DND-41 (cell line): Measurements from ENCODE around the gene HYAL4.

Experiments
- ATAC-seq: fragments of 200-7000 bp; cut with Tn5 transposase; 3 replicates; pipeline ENCODE4 v1.9.1; 2021; ENCODE audit warnings: low read depth; ENCODE audit not compliant: insufficient read depth
- DNase-seq: peaks from one replicate; pipeline ENCODE4 v3.0.0-alpha.2; 2020
- H2AFZ ChIP-seq: 2 replicates; pipeline ENCODE4 v1.6.0; 2012; ENCODE audit warnings: low read depth, low read length
- H3K27ac ChIP-seq: 2 replicates; pipeline ENCODE4 v1.5.1; 2012; ENCODE audit warnings: low read length, inconsistent platforms
- H3K27me3 ChIP-seq: fragments of 200-600 bp; sonication (generic); 2 replicates; pipeline ENCODE4 v1.6.0; 2012; ENCODE audit warnings: low read length, mild to moderate bottlenecking, inconsistent platforms; ENCODE audit not compliant: insufficient read depth, poor library complexity
- H3K36me3 ChIP-seq: 2 replicates; pipeline ENCODE4 v1.5.1; 2012; ENCODE audit warnings: low read length, inconsistent platforms; ENCODE audit not compliant: insufficient read depth
- H3K4me1 ChIP-seq: 2 replicates; pipeline ENCODE4 v1.5.1; 2012; ENCODE audit warnings: mild to moderate bottlenecking, low read length; ENCODE audit not compliant: insufficient read depth
- H3K4me2 ChIP-seq: 2 replicates; pipeline ENCODE4 v1.6.0; 2012; ENCODE audit warnings: mild to moderate bottlenecking, moderate library complexity, low read length, inconsistent platforms; ENCODE audit not compliant: insufficient read depth
- H3K4me3 ChIP-seq, 2 experiments: fragments of 200-600 bp in 1 of 2; shearing (Covaris generic) in 1 of 2; 2 replicates each; pipeline ENCODE4 v1.5.1; 2012 to 2016; ENCODE audit warnings: inconsistent platforms in 2 of 2, low read length in 2 of 2, mild to moderate bottlenecking in 2 of 2, low read depth in 1 of 2, moderate library complexity in 1 of 2
- H3K79me2 ChIP-seq: 2 replicates; pipeline ENCODE4 v1.6.0; 2012; ENCODE audit warnings: low read length, inconsistent platforms; ENCODE audit not compliant: insufficient read depth
- H3K9ac ChIP-seq: 2 replicates; pipeline ENCODE4 v1.6.0; 2012; ENCODE audit warnings: low read depth, mild to moderate bottlenecking, inconsistent platforms, low read length, moderate library complexity
- H3K9me3 ChIP-seq: 2 replicates; pipeline ENCODE4 v1.5.1; 2012; ENCODE audit warnings: low read length, moderate library complexity, mild to moderate bottlenecking, inconsistent platforms; ENCODE audit not compliant: insufficient read depth, severe bottlenecking
- H4K20me1 ChIP-seq: 2 replicates; pipeline ENCODE4 v1.6.0; 2012; ENCODE audit warnings: low read length; ENCODE audit not compliant: insufficient read depth
- CTCF ChIP-seq: IDR thresholded peaks from 2 replicates; pipeline ENCODE4 v1.5.1; 2012; ENCODE audit warnings: borderline replicate concordance, low read length, moderate library complexity, mild to moderate bottlenecking; ENCODE audit not compliant: poor library complexity, severe bottlenecking; ENCODE audit errors: extremely low read depth
- EZH2 ChIP-seq: IDR thresholded peaks from 3 replicates; pipeline ENCODE4 v1.6.1; 2012; ENCODE audit warnings: borderline replicate concordance, low read depth, mild to moderate bottlenecking, moderate library complexity, low read length, inconsistent platforms; ENCODE audit not compliant: severe bottlenecking

Gene HYAL4

GRCh38 chr7:123805287-123805686, 39.7 kb upstream of the HYAL4 start:
- no peak overlapping the region for H3K27ac ChIP-seq
- H3K36me3 ChIP-seq = no peaks in the 10 kb centered on the region
- no peaks in the 10 kb centered on the region for H3K9me3 ChIP-seq
- no peak for ATAC-seq
- no peak overlapping the region for H3K9ac ChIP-seq
- peaks cover 3% of the 10 kb centered on the region for H3K27me3 ChIP-seq
- no peak overlapping the region for H3K4me3 ChIP-seq
- DNase-seq = no peak
- H4K20me1 ChIP-seq = no peaks in the 10 kb centered on the region
- no peaks in the 10 kb centered on the region for H3K4me1 ChIP-seq
- H3K79me2 ChIP-seq = no peaks in the 10 kb centered on the region
- no peak overlapping the region for H2AFZ ChIP-seq
- H3K4me2 ChIP-seq = no peak overlapping the region
- TF ChIP-seq CTCF (no peak), EZH2 (no peak)

- no peak overlapping the region for H3K4me2 ChIP-seq
- no peaks in the 10 kb centered on the region for H4K20me1 ChIP-seq
- H3K4me3 ChIP-seq = no peak overlapping the region
- H3K4me1 ChIP-seq = no peaks in the 10 kb centered on the region
- DNase-seq (no peak), ATAC-seq (no peak)
- no peaks in the 10 kb centered on the region for H3K9me3 ChIP-seq
- no peaks in the 10 kb centered on the region for H3K36me3 ChIP-seq
- no peak overlapping the region for H2AFZ ChIP-seq
- no peak for TF ChIP-seq CTCF
- no peak for TF ChIP-seq EZH2
- H3K9ac ChIP-seq = no peak overlapping the region
- no peaks in the 10 kb centered on the region for H3K79me2 ChIP-seq
- H3K27ac ChIP-seq = no peak overlapping the region
- H3K27me3 ChIP-seq = no peaks in the 10 kb centered on the region
Observed at GRCh38 chr7:123809471-123809870, 35.5 kb upstream of the HYAL4 start.

GRCh38 chr7:123811056-123811455, 33.9 kb upstream of the HYAL4 start:
- ATAC-seq = no peak
- Histone ChIP-seq H3K27ac (no peak overlapping the region), H2AFZ (no peak overlapping the region)

More at GRCh38 chr7:123811056-123811455, 33.9 kb upstream of the HYAL4 start:
- TF ChIP-seq CTCF (no peak), EZH2 (no peak)
- H3K4me1 ChIP-seq = no peaks in the 10 kb centered on the region
- H4K20me1 ChIP-seq = no peaks in the 10 kb centered on the region
- H3K36me3 ChIP-seq = no peaks in the 10 kb centered on the region
- no peaks in the 10 kb centered on the region for H3K27me3 ChIP-seq
- H3K4me3 ChIP-seq = no peak overlapping the region
- no peaks in the 10 kb centered on the region for H3K79me2 ChIP-seq
- H3K4me2 ChIP-seq = no peak overlapping the region
- H3K9me3 ChIP-seq = no peaks in the 10 kb centered on the region
- DNase-seq = no peak
- no peak overlapping the region for H3K9ac ChIP-seq
